ENCODE data around the gene TXLNA. TPM values are rescaled to one million over a fixed set of nuclear protein-coding genes. Genes with fewer than 3 reads are reported as not detected.

TXLNA gene
- total RNA-seq, 1 donor from 2014 or later = 32.9 TPM

- peak overlapping the region; percentile 61 for H3K4me3 ChIP-seq (ENCODE audit: low read depth, low read length)
- DNase-seq (ENCODE audit: low read depth) = no peak
- no peak for TF ChIP-seq CTCF (conservative IDR thresholded peaks at IDR 0.05; ENCODE audit: low read depth, low read length)
Measured at GRCh38 chr1:32239790-32240139, 60.3 kb downstream of the TXLNA start.

- DNase-seq (ENCODE audit: low read depth) = no peak
- H3K4me3 ChIP-seq (ENCODE audit: low read depth, low read length) = peak overlapping the region; percentile 61
- TF ChIP-seq CTCF (conservative IDR thresholded peaks at IDR 0.05; ENCODE audit: low read depth, low read length) = peak; percentile 15
Measured at GRCh38 chr1:32240140-32240951, 60.9 kb downstream of the TXLNA start.

GRCh38 chr1:32241001-32241763 is 61.7 kb downstream of the TXLNA start:
- DNase-seq (ENCODE audit: low read depth) = no peak
- H3K4me3 ChIP-seq (ENCODE audit: low read depth, low read length) = peak overlapping the region; percentile 61
- TF ChIP-seq CTCF (conservative IDR thresholded peaks at IDR 0.05; ENCODE audit: low read depth, low read length) = no peak

- no peak for DNase-seq (ENCODE audit: low read depth)
- H3K4me3 ChIP-seq (ENCODE audit: low read depth, low read length) = no peak overlapping the region
- no peak for TF ChIP-seq CTCF (conservative IDR thresholded peaks at IDR 0.05; ENCODE audit: low read depth, low read length)
Measured at GRCh38 chr1:32242341-32242851, 62.9 kb downstream of the TXLNA start.

GRCh38 chr1:32246888-32247273 is 67.4 kb downstream of the TXLNA start, which contains the start of gene FAM167B:
TSS of gene FAM167B (plus strand) at chr1:32247222. CDS start at chr1:32247422, 200 bp downstream.
- H3K4me3 ChIP-seq (ENCODE audit: low read depth, low read length) = no peak within 1 kb of the TSS
- no peak for DNase-seq (ENCODE audit: low read depth)
- no peak for TF ChIP-seq CTCF (conservative IDR thresholded peaks at IDR 0.05; ENCODE audit: low read depth, low read length)

GRCh38 chr1:32247452-32247851 is 68.0 kb downstream of the TXLNA start:
- no peak overlapping the region for H3K4me3 ChIP-seq (ENCODE audit: low read depth, low read length)
- no peak for TF ChIP-seq CTCF (conservative IDR thresholded peaks at IDR 0.05; ENCODE audit: low read depth, low read length)
- no peak for DNase-seq (ENCODE audit: low read depth)

Other genes starting within 250 kb of the TXLNA start
- 160 TPM in 2 replicates for gene PTP4A2, start 241.3 kb upstream of the TXLNA start, total RNA-seq
- 69.6 and 139 TPM in 2 replicates for gene KHDRBS1, start 165.8 kb upstream of the TXLNA start, total RNA-seq
- gene TMEM39B, start 106.7 kb upstream of the TXLNA start, total RNA-seq = 1.2 and 5.2 TPM in 2 replicates
- gene KPNA6, start 71.6 kb upstream of the TXLNA start, total RNA-seq = 39.9 and 48.0 TPM in 2 replicates
- gene CCDC28B, start 20.9 kb downstream of the TXLNA start, total RNA-seq = 11.9 and 14.1 TPM in 2 replicates
- 3.5 and 4.6 TPM in 2 replicates for gene IQCC, start 26.0 kb downstream of the TXLNA start, total RNA-seq
- gene DCDC2B, start 29.4 kb downstream of the TXLNA start, total RNA-seq = not detected in 2 replicates
- gene TMEM234, start 42.7 kb downstream of the TXLNA start, total RNA-seq = 12.2 and 14.4 TPM in 2 replicates
- 338 and 472 TPM in 2 replicates for gene EIF3I, start 42.7 kb downstream of the TXLNA start, total RNA-seq
- 0.35 TPM in 1 of 2 replicates, not detected in the other for gene FAM167B, start 67.5 kb downstream of the TXLNA start, total RNA-seq
- 8.2 and 10.3 TPM in 2 replicates for gene LCK, start 71.6 kb downstream of the TXLNA start, total RNA-seq
- gene HDAC1, start 112.4 kb downstream of the TXLNA start, total RNA-seq = 117 and 127 TPM in 2 replicates
- 190 and 199 TPM in 2 replicates for gene MARCKSL1, start 156.6 kb downstream of the TXLNA start, total RNA-seq
- 1.7 and 11.7 TPM in 2 replicates for gene FAM229A, start 182.8 kb downstream of the TXLNA start, total RNA-seq
- gene TSSK3, start 182.9 kb downstream of the TXLNA start, total RNA-seq = 0.58 TPM in 1 of 2 replicates, not detected in the other
- 56.7 and 61.1 TPM in 2 replicates for gene BSDC1, start 214.8 kb downstream of the TXLNA start, total RNA-seq

All from epithelial cell of proximal tubule (primary cell).